HUES6 (cell line): Measurements from ENCODE around the gene ECHDC3.
"Not testable (repeated sequence)": the region's sequence is repeated elsewhere in the genome, so short reads cannot be mapped to it uniquely, and the experiment has no call there.

Experiments
- H3K27ac ChIP-seq: 2 replicates; pipeline ENCODE4 v1.7.0; 2013; ENCODE audit warnings: low read depth, mild to moderate bottlenecking, low read length, inconsistent platforms
- H3K27me3 ChIP-seq: 2 replicates; pipeline ENCODE4 v1.6.1; 2013; ENCODE audit warnings: low read length; ENCODE audit not compliant: control insufficient read depth, insufficient read depth
- H3K36me3 ChIP-seq: 2 replicates; pipeline ENCODE4 v1.6.1; 2013; ENCODE audit warnings: low read length; ENCODE audit not compliant: control insufficient read depth, insufficient read depth
- H3K4me1 ChIP-seq: 2 replicates; pipeline ENCODE4 v1.6.1; 2013; ENCODE audit warnings: low read length; ENCODE audit not compliant: control insufficient read depth, insufficient read depth
- H3K4me3 ChIP-seq: 2 replicates; pipeline ENCODE4 v1.5.1; 2013; ENCODE audit warnings: low read depth, low read length
- H3K9ac ChIP-seq: one replicate; pipeline ENCODE4 v1.6.1; 2013; ENCODE audit warnings: mild to moderate bottlenecking, low read length
- H3K9me3 ChIP-seq: 2 replicates; pipeline ENCODE4 v1.6.1; 2013; ENCODE audit warnings: low read depth, low read length; ENCODE audit not compliant: control insufficient read depth, insufficient read depth

The ECHDC3 gene

DNA sequence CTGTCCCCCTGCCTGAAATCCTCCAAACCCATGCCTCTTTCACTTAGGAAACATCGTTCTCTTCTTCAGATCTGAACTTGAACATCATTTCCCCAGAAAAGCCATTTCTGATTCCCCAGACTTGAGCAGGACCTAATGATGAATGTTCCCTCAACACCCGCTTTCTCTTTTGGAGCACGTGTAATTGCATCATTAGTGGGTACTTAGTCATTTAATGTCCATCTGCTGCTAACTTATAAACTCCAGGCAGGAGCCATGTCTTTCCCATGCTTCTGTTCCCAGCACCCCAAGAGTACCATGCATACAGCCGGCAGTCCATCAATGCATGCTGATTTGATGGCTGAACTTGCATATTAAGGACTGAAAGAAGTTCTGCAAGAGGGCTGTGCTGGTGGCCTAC lies 36.5 kb upstream of the ECHDC3 start:
- Histone ChIP-seq H3K36me3 (no peaks in the 10 kb centered on the region), H3K27ac (no peak overlapping the region), H3K9me3 (no peaks in the 10 kb centered on the region), H3K4me1 (no peaks in the 10 kb centered on the region), H3K9ac (no peak overlapping the region), H3K27me3 (no peaks in the 10 kb centered on the region), H3K4me3 (no peak overlapping the region)

DNA sequence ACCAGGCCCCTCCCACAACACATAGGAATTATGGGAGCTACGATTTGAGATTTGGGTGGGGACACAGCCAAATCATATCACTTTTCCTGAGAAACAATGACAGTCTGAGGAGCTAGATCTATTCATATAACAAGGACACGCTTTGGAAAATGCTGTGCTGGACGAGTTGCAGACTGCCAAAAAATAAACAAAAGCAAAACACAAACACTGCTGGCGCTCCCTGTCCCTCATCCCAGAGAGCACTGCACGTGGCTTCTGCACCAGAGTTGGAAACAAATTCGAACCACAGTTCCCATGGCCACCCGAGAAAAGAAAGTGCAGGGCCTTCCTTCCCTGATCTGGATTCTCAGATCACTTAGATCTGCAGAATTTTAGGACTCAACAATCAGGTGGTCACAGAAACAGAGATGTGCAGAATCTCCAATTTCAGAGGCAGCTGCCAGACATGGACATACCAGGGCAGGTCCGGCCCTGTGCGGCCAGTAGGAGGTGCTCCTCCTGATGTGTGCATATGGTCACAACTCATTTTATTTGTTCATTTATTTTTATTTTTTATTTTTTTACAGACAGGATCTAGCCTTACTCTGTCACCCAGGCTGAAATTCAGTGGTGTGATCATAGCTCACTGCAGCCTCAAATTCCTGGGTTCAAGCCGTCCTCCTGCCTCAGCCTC lies 35.2 kb upstream of the ECHDC3 start:
- no peaks in the 10 kb centered on the region for H3K4me1 ChIP-seq
- H3K9ac ChIP-seq, result no peak overlapping the region
- no peaks in the 10 kb centered on the region for H3K27me3 ChIP-seq
- no peak overlapping the region for H3K4me3 ChIP-seq
- H3K27ac ChIP-seq, result no peak overlapping the region
- no peaks in the 10 kb centered on the region for H3K9me3 ChIP-seq
- H3K36me3 ChIP-seq, result no peaks in the 10 kb centered on the region

DNA sequence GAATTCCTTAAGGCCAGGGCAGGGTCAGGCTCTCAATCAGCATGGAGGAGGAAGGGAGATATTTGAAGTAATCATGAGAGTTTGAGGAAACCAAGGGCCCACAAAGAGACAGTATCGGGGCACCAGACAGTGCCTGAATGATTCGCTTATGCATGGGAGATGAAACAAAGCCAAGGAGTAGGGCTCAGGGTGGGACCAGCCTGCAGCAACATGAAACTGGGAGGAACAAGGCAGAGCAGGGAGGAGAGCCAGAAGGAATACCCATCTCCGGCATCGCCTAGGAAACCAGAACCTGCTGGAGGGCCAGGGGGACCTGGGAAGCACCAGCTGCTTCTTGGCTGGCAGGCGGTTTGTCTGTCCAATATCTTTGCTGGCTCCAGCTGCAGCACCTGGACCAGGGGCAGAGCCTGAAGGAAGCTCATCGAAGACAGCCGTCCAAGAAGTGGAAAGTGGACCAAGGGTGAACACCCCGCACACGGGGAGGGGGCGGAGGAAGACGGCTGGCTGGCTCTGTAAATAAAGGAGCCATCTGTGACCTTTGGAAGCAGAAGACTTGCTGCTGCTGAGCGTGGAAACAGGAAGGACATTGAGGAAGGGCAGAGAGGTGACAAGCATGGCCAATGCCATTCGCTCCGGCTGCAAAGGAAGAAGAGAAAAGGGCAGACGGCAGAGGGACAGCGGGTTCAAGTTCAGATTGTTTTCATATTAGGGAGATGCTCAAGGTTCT lies 34.4 kb upstream of the ECHDC3 start:
- no peaks in the 10 kb centered on the region for H3K9me3 ChIP-seq
- no peak overlapping the region for H3K9ac ChIP-seq
- H3K36me3 ChIP-seq, result no peaks in the 10 kb centered on the region
- no peaks in the 10 kb centered on the region for H3K4me1 ChIP-seq
- H3K27me3 ChIP-seq, result no peaks in the 10 kb centered on the region
- no peak overlapping the region for H3K4me3 ChIP-seq
- H3K27ac ChIP-seq, result no peak overlapping the region

DNA sequence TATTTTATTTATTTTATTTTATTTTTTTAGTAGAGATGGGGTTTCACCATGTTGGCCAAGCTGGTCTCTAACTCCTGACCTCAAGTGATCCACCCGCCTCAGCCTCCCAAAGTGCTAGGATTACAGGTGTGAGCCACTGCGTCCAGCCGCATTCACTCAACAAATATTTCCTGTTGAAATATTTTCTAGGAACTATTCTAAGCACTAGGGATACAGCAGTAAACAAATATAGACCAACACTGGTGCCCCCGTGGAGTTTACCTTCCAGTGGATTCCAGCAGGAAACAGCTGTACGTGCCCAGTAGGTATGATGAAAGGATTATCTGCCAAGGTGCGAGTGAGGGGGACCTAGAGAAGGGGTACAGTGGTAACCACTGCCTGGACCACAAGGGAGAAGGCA lies 33.4 kb upstream of the ECHDC3 start:
- not testable (repeated sequence) for H3K9ac ChIP-seq

DNA sequence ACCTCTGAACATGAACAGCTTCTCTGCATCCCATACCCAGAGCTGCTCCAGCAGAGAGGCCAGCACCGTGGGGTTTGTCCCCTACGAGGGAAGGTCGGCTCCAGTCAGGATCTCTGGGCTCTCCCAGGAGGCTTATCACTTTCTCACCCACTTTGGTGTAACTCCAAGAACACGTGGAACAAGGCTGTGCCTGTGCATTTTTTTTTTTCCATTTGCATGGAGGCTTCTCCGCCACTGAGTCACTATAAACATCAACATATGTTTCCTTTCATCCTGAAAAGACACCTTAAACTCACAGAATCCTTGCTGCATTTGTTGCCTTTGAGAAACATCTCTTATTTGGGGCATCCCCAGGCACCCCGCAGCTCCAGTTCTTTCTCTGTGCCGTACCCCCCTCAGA lies 29.4 kb upstream of the ECHDC3 start:
- H3K36me3 ChIP-seq, result no peaks in the 10 kb centered on the region
- H3K4me3 ChIP-seq, result no peak overlapping the region
- H3K9ac ChIP-seq, result no peak overlapping the region
- H3K27ac ChIP-seq, result no peak overlapping the region
- peaks cover 5% of the 10 kb centered on the region for H3K9me3 ChIP-seq
- no peaks in the 10 kb centered on the region for H3K4me1 ChIP-seq
- no peaks in the 10 kb centered on the region for H3K27me3 ChIP-seq

More for the DNA sequence above, 33.4 kb upstream of the ECHDC3 start:
- H3K27ac ChIP-seq, H3K4me3 ChIP-seq, H3K9me3 ChIP-seq, H3K4me1 ChIP-seq, H3K27me3 ChIP-seq, H3K36me3 ChIP-seq: not testable (repeated sequence)

DNA sequence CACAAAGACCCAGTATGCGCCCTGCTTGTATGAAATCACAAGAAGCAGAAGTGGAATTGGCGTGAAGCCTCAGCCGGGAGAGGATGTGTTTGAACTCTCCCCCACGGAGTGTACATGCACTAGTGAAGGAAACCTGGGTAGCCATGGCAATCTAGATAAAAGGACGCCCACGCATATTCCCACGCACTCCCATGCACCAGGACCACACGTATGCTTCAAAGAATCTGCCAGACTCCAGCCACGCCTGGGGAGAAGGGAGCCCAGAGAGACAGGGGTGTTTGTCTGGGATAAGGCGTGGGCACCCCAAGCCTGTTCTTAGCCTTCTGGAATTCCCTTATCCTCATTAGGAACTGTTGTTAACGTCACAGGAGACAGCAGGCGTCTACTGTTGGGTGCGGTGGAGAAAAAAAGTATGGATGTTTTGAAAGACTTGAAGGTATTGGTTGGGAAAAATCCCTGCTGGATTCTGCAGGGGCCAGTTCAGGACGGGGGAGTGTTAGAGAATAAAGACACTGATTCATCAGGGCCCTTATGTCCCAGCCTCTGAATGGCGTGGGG lies 28.9 kb upstream of the ECHDC3 start:
- no peaks in the 10 kb centered on the region for H3K4me1 ChIP-seq
- no peak overlapping the region for H3K9ac ChIP-seq
- H3K4me3 ChIP-seq, result no peak overlapping the region
- H3K36me3 ChIP-seq, result no peaks in the 10 kb centered on the region
- peaks cover 5% of the 10 kb centered on the region for H3K9me3 ChIP-seq
- H3K27ac ChIP-seq, result no peak overlapping the region
- no peaks in the 10 kb centered on the region for H3K27me3 ChIP-seq

DNA sequence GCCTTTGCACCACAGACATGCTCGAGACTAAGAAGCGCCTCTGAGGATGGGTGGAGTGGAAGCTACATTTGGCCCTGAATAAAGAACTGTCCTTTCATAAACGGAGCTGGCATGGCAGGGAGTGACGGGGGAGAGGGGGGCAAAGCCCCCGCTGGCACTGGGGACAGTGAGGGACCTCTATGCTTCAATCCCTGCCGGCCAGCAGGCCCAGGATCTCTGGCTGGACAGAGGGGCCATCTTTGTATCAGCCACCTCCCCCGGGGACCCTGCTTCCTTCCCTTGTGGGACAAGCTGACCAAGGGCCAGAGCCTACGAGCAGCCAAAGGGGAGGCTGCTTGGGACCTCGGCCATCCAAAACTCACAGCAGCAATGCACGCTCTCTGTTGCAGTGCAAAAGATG lies 28.2 kb upstream of the ECHDC3 start:
- Histone ChIP-seq H3K36me3 (no peaks in the 10 kb centered on the region), H3K9me3 (peaks cover 5% of the 10 kb centered on the region), H3K27me3 (no peaks in the 10 kb centered on the region), H3K4me1 (no peaks in the 10 kb centered on the region), H3K27ac (no peak overlapping the region), H3K4me3 (no peak overlapping the region), H3K9ac (no peak overlapping the region)

DNA sequence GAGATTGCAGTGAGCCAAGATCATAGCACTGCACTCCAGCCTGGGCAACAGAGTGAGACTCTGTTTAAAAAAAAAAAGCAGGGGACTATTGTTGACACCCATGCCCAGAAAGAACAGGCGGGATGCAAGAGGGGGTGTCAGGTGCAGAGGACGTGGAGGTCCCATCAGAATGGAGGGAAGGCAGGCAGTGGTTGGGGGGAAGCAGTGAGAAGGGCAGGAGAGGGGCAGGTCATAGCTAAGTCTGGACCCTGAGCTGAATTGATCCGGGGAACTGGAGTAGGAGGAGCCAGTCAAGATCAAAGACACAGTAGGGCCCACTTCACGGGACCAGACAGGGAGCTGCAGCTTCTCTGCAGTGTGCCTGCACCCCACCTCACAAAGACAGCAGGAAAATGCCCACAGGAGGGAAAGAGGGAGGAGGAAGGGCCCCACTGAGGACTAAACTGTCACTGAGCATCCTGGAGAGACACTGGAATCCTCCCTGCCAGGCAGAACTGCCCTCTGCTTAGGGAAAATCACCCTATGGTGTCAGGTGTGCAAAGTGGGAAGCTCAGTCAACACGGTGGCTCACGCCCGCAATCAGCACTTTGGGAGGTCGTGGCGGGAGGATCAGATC lies 27.3 kb upstream of the ECHDC3 start:
- Histone ChIP-seq H3K27me3 (no peaks in the 10 kb centered on the region), H3K4me3 (no peak overlapping the region), H3K4me1 (no peaks in the 10 kb centered on the region), H3K9me3 (peaks cover 5% of the 10 kb centered on the region), H3K9ac (no peak overlapping the region), H3K36me3 (no peaks in the 10 kb centered on the region), H3K27ac (no peak overlapping the region)

DNA sequence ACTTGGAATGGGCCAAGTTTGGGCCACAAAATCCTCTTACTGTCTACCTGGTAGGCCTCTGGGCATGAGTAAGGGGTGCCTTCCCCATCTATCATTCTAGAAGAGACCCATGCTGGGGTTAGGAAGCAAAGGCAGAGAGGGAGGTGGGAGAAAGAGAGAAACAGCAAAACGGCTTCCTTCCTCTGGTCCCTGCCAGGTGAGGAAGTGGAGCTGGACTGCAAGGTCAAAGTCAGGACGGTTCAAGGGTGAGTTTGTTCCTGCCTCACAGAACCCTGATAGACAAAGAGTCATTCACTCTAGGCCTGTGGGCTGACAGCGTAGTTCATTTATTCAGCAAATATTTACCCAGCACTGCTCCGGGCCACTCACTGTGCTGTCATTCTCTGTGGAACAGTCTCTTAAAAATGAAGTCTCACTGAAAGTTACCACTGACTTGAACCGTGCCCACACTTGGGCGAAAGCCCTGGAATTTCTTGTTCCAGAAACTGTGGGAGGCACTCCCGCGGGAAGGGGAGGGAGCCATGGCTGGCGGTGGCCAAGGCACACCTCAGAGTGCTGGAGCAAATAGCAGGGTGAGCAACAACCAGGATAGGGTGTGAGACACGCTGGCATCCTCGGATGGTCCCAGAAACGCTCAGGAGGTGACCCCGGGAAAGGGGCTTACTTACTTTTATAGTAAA lies 26.2 kb upstream of the ECHDC3 start:
- Histone ChIP-seq H3K27me3 (no peaks in the 10 kb centered on the region), H3K27ac (no peak overlapping the region), H3K4me1 (no peaks in the 10 kb centered on the region), H3K9me3 (peaks cover 5% of the 10 kb centered on the region), H3K4me3 (no peak overlapping the region), H3K36me3 (no peaks in the 10 kb centered on the region), H3K9ac (no peak overlapping the region)

DNA sequence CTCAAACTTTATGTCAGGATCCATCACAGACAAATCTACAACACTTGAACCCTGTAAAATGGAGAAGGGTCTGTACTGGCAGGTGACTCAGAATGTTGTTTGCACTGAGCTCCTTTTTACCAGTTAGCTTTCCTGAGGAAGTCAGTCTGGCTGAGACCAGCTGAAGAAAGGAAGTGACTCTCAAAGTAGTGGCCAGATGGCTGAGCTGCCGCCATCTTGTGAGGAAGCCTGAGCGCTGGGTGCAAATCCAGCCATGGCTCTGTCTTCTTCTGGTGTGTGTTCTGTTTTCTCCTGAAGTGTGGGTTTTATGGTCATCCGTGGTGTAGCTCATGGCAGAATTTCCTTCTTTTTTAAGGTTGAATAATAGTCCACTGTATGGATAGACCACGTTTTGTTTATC lies 25.5 kb upstream of the ECHDC3 start:
- H3K27ac ChIP-seq, result no peak overlapping the region
- no peaks in the 10 kb centered on the region for H3K4me1 ChIP-seq
- no peak overlapping the region for H3K4me3 ChIP-seq
- no peaks in the 10 kb centered on the region for H3K27me3 ChIP-seq
- no peak overlapping the region for H3K9ac ChIP-seq
- peaks cover 5% of the 10 kb centered on the region for H3K9me3 ChIP-seq
- H3K36me3 ChIP-seq, result no peaks in the 10 kb centered on the region
